SK-N-SH treated with all-trans-retinoic acid at 6 μM for 48 hours (cell line): ENCODE results near the gene CCSER1.

Experiments
- ATAC-seq: fragments of 200-7000 bp; cut with Tn5 transposase; 3 replicates; pipeline ENCODE4 v1.9.1; 2020; ENCODE audit warnings: mild to moderate bottlenecking, moderate library complexity
- ARNTL ChIP-seq: fragments of 450-650 bp; formaldehyde crosslinking; IDR thresholded peaks from 2 replicates; pipeline ENCODE4 v1.5.0; 2020; ENCODE audit warnings: low read depth, mild to moderate bottlenecking, moderate library complexity, borderline replicate concordance
- CREB5 ChIP-seq: fragments of 250-450 bp; sonication (Bioruptor Pico); IDR thresholded peaks from 2 replicates; pipeline ENCODE4 v1.5.1; 2020; ENCODE audit warnings: low read depth, mild to moderate bottlenecking, moderate library complexity
- ESRRG ChIP-seq: fragments of 250-450 bp; sonication (Bioruptor Pico); IDR thresholded peaks from 2 replicates; pipeline ENCODE4 v1.6.1; 2021; ENCODE audit warnings: mild to moderate bottlenecking
- GLIS3 ChIP-seq: fragments of 250-450 bp; sonication (Bioruptor Pico); IDR thresholded peaks from 2 replicates; pipeline ENCODE4 v1.5.0; 2020; ENCODE audit warnings: mild to moderate bottlenecking, moderate library complexity
- ISL1 ChIP-seq: fragments of 250-450 bp; sonication (Bioruptor Pico); IDR thresholded peaks from 2 replicates; pipeline ENCODE4 v2.1.2; 2022; ENCODE audit warnings: mild to moderate bottlenecking, moderate library complexity
- OSR1 ChIP-seq: fragments of 250-450 bp; sonication (Bioruptor Pico); IDR thresholded peaks from 2 replicates; pipeline ENCODE4 v1.8.0; 2022; ENCODE audit warnings: moderate library complexity, mild to moderate bottlenecking, inconsistent platforms
- PATZ1 ChIP-seq: fragments of 250-450 bp; sonication (Bioruptor Pico); IDR thresholded peaks from 2 replicates; pipeline ENCODE4 v1.8.0; 2020; ENCODE audit warnings: mild to moderate bottlenecking, moderate library complexity, borderline replicate concordance
- POU6F1 ChIP-seq: fragments of 250-450 bp; sonication (Bioruptor Pico); IDR thresholded peaks from 2 replicates; pipeline ENCODE4 v1.8.0; 2021; ENCODE audit warnings: low read depth, mild to moderate bottlenecking, moderate library complexity, borderline replicate concordance
- PPARA ChIP-seq: fragments of 250-450 bp; sonication (Bioruptor Pico); IDR thresholded peaks from 2 replicates; pipeline ENCODE4 v1.5.0; 2020; ENCODE audit warnings: mild to moderate bottlenecking, borderline replicate concordance
- SNAI2 ChIP-seq: fragments of 250-450 bp; sonication (Bioruptor Pico); IDR thresholded peaks from 2 replicates; pipeline ENCODE4 v1.5.0; 2020; ENCODE audit warnings: mild to moderate bottlenecking, moderate library complexity
- TCF4 ChIP-seq: fragments of 250-450 bp; sonication (Bioruptor Pico); IDR thresholded peaks from 2 replicates; pipeline ENCODE4 v1.8.0; 2021; ENCODE audit warnings: mild to moderate bottlenecking, moderate library complexity, borderline replicate concordance
- TOX ChIP-seq: fragments of 250-450 bp; sonication (Bioruptor Pico); IDR thresholded peaks from 2 replicates; pipeline ENCODE4 v1.8.0; 2021; ENCODE audit warnings: mild to moderate bottlenecking, moderate library complexity, borderline replicate concordance
- TSHZ2 ChIP-seq: fragments of 250-450 bp; sonication (Bioruptor Pico); IDR thresholded peaks from 2 replicates; pipeline ENCODE4 v1.5.0; 2020; ENCODE audit warnings: mild to moderate bottlenecking, moderate library complexity
- ZC3H10 ChIP-seq: fragments of 250-450 bp; sonication (Bioruptor Pico); IDR thresholded peaks from 2 replicates; pipeline ENCODE4 v1.5.1; 2021; ENCODE audit warnings: mild to moderate bottlenecking, moderate library complexity
- ZFP3 ChIP-seq: fragments of 250-450 bp; sonication (Bioruptor Pico); IDR thresholded peaks from 2 replicates; pipeline ENCODE4 v1.5.0; 2020; ENCODE audit warnings: mild to moderate bottlenecking, moderate library complexity
- ZNF565 ChIP-seq: fragments of 450-650 bp; formaldehyde crosslinking; conservative IDR thresholded peaks from 2 replicates; pipeline ENCODE4 v1.5.0; 2020; ENCODE audit warnings: low read depth, mild to moderate bottlenecking, moderate library complexity
- ZNF70 ChIP-seq: fragments of 450-650 bp; formaldehyde crosslinking; IDR thresholded peaks from 2 replicates; pipeline ENCODE4 v1.5.0; 2020; ENCODE audit warnings: mild to moderate bottlenecking, moderate library complexity
- ZNF8 ChIP-seq: fragments of 450-650 bp; formaldehyde crosslinking; IDR thresholded peaks from 2 replicates; pipeline ENCODE4 v1.5.0; 2020; ENCODE audit warnings: mild to moderate bottlenecking, moderate library complexity

The CCSER1 gene

DNA sequence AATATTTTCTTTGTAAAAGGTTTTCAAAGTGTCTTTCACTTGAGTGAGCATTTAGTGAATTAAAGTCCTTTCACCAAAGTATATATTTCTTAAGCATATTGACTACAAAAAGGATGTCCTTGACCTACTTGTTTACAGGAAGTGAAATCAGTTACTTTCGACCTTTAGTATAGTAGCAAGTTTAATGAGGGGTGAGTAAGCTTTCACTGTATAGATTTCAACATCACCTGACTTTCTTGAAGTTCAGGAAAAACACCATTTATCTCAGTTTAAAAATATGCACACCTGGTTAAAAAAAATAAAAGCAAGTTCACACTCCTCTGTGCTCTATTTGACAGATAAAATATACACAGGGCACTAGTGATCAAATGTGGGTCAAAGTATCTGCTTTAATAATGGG is 88.1 kb downstream of the CCSER1 start:
- TF ChIP-seq CREB5 (CRISPR knock-in tag) (no peak), GLIS3 (CRISPR knock-in tag) (no peak), OSR1 (CRISPR knock-in tag) (no peak), PPARA (CRISPR knock-in tag) (no peak), SNAI2 (no peak), TCF4 (CRISPR knock-in tag) (no peak), POU6F1 (no peak), PATZ1 (CRISPR knock-in tag) (no peak), ISL1 (no peak), TSHZ2 (CRISPR knock-in tag) (no peak), ARNTL (no peak), ZNF8 (CRISPR knock-in tag) (no peak)
- no peak for ATAC-seq

DNA sequence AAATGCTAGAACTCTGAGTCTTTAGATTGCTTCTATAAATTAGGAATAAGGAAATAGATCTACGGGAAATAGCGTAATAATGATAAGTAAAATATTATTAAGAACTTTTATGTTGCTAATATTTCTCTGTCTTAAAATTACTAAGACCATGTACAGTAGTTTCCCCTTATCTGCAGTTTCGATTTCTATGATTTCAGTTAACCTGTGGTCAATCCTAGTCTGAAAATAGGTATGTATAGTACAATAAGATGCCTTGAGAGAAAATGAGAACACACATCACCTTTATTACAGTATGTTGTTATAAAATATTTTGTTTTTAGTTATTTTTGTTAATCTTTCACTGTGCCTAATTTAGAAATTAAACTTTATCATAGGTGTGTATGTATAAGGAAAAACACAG is 92.6 kb downstream of the CCSER1 start:
- ATAC-seq = no peak
- TF ChIP-seq ZC3H10 (CRISPR knock-in tag) = no peak
- no peak for TF ChIP-seq CREB5 (CRISPR knock-in tag)
- TF ChIP-seq SNAI2 = no peak
- no peak for TF ChIP-seq GLIS3 (CRISPR knock-in tag)
- TF ChIP-seq OSR1 (CRISPR knock-in tag) = no peak
- no peak for TF ChIP-seq TCF4 (CRISPR knock-in tag)
- no peak for TF ChIP-seq TSHZ2 (CRISPR knock-in tag)
- TF ChIP-seq ESRRG (CRISPR knock-in tag) = no peak
- no peak for TF ChIP-seq ZNF70 (CRISPR knock-in tag)

GRCh38 chr4:90220459-90220858 is 93.3 kb downstream of the CCSER1 start:
- ATAC-seq = no peak
- TF ChIP-seq TOX = no peak
- TF ChIP-seq ZFP3 (CRISPR knock-in tag) = no peak
- TF ChIP-seq ZC3H10 (CRISPR knock-in tag) = no peak
- TF ChIP-seq OSR1 (CRISPR knock-in tag) = no peak
- TF ChIP-seq GLIS3 (CRISPR knock-in tag) = no peak
- TF ChIP-seq POU6F1 = no peak
- no peak for TF ChIP-seq ESRRG (CRISPR knock-in tag)
- TF ChIP-seq CREB5 (CRISPR knock-in tag) = no peak
- TF ChIP-seq ARNTL = no peak
- no peak for TF ChIP-seq TSHZ2 (CRISPR knock-in tag)
- TF ChIP-seq ZNF8 (CRISPR knock-in tag) = no peak
- TF ChIP-seq ZNF565 (CRISPR knock-in tag) = no peak
